NCI-H460 (cell line): Measurements from ENCODE around the gene SUPT6H. TPM values are rescaled to one million over a fixed set of nuclear protein-coding genes. Genes with fewer than 3 reads are reported as not detected.
"Not testable (repeated sequence)": the region's sequence is repeated elsewhere in the genome, so short reads cannot be mapped to it uniquely, and the experiment has no call there.

Experiments
- DNase-seq: peaks from one replicate; pipeline ENCODE4 v3.0.0-alpha.2; 2016; ENCODE audit warnings: low read depth; ENCODE audit errors: extremely low read depth
- total RNA-seq: library from RNA; depleted of rRNA; stranded (reverse); fragments of >200 nt; shearing (Covaris generic); gene quantifications from 2 replicates; pipeline ENCODE4 v1.2.3, GENCODE V29; 2014

Gene SUPT6H
- total RNA-seq, 1 experiment from 2014 or later: 33.3 TPM

GRCh38 chr17:28716740-28717577 is 55.0 kb downstream of the SUPT6H start:
- DNase-seq: no peak

- DNase-seq: peak; percentile 76
Observed at GRCh38 chr17:28717578-28718332, 55.8 kb downstream of the SUPT6H start, which contains the start of gene RAB34. Gene RAB34 (minus strand): TSS chr17:28717868. CDS start chr17:28717266, 602 bp downstream.

DNA sequence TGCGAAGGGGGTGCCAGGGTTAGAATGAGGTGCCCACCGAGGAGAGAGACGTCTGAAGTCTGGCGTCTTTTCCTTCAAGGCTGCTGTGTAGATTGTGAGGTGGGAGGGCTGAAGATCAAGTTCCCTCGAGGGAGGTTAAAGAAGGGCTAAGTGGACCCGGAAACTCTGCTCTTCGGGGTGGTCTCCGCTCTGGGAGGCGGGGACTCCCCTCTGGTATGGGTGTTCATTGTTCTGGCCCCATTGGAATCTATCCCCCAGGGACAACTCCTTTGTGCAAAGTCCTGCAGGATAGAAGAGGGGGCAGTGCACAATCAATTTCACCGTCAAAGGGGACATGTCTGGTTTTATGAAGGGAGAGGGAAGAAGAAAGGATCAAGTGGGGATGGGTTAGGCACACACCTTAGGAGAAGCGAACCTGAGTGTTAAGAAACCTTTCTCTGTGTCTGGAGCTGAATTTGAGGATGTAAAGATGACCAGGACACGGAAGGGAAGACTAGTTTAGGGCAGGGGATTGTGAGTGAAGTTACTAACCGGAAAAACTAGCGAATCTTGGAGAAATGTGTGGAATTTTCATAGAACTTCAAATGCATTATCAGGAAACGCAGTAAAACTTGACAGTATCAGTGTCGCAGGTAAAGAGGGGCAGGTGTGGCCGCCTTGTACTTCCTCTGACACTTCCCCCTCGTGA is 56.5 kb downstream of the SUPT6H start:
- no peak for DNase-seq

- DNase-seq: no peak
Observed at GRCh38 chr17:28719021-28719433, 57.0 kb downstream of the SUPT6H start.

- no peak for DNase-seq
Observed at GRCh38 chr17:28720247-28720996, 58.4 kb downstream of the SUPT6H start.

- DNase-seq: not testable (repeated sequence)
Observed at GRCh38 chr17:28720997-28721329, 59.0 kb downstream of the SUPT6H start.

DNA sequence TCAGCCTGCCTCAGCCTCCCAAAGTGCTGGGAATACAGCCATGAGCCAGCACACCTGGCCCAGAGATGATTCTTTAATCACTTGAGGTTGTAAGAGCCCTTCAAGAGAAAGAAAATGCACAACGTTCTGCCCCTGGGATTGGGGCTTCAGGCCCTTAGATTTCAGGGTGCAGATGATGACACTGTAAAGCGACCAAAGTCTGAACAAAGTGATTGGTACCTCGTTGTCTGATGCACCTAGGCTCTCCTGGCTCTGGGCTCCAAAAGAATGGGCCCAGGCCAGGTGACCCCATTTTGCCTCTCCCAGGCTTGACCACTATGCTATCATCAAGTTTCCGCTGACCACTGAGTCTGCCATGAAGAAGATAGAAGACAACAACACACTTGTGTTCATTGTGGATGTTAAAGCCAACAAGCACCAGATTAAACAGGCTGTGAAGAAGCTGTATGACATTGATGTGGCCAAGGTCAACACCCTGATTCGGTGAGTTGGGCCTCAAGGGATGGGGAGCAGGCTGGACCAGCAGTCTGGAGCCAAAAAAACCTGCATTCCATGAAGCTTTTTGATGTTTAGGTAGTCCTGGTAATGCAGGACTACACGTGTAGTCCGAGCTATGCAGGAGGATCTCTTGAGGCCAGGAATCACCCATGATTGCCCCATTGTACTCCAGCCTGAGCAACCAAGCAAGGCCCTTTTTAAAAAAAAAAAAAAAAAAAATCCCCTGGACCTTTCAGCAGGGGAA is 60.6 kb downstream of the SUPT6H start:
- DNase-seq: no peak

DNA sequence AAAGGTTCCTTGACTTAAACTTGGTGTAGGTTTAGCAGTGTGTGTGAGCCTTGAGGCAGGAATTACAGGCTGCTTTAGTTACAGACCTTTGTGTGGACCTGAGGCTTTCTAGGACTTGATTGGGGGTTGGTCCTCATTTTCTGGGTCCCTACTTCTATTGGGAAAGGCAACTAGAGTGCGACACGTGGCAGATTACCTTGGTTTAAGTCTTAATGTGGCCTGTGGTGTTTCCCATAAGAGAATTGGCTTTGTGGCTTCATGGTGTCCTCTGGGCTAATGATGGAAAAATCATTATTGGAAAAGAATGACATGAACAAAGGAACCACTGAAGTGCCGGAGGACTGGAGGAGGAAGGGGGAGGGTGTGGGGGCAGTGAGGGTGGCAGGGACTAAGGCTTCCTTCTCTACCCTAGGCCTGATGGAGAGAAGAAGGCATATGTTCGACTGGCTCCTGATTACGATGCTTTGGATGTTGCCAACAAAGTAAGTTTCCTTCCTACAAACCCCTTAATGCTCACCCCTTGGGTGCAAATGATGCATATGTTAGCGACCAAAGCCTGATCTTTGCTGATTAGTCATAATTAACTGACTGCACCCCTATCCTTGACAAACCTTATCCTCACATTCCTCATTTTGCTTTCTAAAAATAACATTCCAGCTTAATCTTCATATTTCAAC is 61.3 kb downstream of the SUPT6H start:
- no peak for DNase-seq

DNA sequence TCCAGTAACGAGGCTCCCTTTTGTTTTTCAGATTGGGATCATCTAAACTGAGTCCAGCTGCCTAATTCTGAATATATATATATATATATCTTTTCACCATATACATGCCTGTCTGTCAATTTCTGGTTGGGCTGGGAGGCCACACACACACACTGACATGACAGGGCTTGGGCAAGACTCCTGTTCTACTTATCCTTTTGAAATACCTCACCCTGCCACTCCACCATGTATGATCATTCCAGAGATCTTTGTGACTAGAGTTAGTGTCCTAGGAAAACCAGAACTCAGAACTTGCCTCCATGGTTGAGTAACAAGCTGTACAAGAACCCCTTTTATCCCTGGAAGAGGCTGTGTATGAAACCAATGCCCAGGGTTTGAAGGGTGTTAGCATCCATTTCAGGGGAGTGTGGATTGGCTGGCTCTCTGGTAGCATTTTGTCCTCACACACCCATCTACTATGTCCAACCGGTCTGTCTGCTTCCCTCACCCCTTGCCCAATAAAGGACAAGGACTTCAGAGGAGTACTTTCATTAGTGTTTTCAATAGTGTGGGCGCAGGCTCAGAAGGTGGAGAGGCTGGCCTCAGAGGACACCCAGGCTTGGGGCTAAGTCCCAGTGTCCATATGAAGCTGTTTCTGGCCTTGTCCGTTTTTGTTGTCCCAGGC is 62.0 kb downstream of the SUPT6H start:
- not testable (repeated sequence) for DNase-seq

DNA sequence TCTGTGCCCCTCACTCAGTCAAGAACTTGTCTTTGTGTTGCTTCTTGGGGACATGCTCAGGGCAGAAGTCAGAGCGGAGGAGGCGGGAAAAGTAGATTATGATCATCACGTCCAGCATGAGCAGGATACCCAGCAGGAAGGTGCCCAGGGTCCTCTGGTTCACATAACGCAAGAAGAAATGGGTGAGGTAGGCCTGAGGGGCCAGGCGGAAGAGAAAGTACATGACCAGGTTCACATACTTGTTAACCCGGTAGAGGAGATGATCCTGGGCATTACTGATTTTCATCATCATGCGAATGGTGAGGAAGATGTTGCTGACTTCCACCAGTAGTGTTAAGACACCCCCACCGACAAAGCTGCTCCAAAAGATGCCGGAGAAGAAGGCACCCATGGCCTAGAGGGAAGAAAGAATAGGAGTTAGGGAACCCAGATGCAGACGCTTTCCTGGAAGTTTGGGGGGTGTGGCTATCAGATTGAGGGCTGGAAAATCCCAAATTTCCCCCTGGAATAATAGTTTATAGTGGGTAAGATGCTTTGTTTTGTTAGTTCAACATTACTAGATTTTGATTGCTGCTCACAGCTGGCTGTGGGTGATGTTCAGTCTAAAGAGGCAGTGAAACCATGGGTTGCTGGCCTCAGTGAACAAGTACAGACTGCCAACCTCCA is 62.6 kb downstream of the SUPT6H start:
- DNase-seq: no peak

GRCh38 chr17:28725166-28725659 is 63.2 kb downstream of the SUPT6H start:
- peak; percentile 78 for DNase-seq

DNA sequence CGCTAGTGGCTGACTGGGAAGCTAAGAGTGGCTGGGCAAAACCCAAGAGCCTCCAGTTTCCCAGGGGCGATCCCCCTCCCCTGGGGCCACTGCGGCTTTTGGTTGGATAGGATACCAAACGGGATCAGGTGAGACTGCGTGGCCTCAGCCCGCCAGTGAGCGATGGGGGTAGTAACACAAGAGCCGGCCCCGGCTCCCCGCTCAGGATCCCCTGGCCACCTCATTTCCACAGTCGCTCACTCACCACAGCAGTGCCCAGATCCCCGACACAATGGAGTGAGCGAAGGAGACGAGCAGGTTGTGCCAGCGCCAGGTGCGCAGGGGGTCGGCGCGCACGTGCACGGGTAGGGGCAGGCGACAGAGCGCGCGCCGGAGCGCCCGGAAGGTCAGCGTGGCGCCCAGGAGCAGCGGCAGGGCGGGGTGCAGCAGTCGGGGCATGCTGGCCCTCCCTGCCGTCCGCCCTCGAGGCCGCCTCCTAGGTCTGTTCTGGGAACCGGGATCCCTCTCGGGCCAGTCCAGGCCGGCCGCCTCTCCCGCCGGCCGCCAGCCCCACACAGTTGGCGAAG is 63.7 kb downstream of the SUPT6H start:
- DNase-seq: peak; percentile 55

DNA sequence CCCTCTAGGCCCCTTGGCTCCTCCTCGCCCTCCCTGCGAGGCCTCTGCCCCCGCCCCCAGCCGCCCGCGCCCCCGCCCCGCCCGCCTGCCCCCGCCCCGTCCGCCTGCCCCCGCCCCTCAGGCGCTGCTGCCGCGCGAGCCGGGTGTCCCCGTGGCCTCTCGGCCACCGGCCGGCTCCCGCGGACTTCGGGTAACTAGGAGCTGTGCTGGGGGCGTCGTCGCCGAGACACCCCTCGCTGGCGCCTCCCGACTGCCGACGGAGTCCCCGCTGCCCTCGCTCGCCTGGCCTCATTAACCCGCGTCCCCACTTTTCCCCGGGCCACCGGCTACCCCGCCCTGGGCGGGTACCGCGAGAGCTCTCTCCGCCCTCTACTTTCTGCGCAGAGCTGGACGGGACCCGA is 64.2 kb downstream of the SUPT6H start, which contains the start of gene TLCD1:
Gene TLCD1, minus strand, starts transcription at position 8 of the 401 bp plus-strand sequence. CDS start 136 bp downstream, outside the sequence.
- DNase-seq: peak; percentile 71

GRCh38 chr17:28726627-28727491 is 64.9 kb downstream of the SUPT6H start:
- peak; percentile 95 for DNase-seq

DNA sequence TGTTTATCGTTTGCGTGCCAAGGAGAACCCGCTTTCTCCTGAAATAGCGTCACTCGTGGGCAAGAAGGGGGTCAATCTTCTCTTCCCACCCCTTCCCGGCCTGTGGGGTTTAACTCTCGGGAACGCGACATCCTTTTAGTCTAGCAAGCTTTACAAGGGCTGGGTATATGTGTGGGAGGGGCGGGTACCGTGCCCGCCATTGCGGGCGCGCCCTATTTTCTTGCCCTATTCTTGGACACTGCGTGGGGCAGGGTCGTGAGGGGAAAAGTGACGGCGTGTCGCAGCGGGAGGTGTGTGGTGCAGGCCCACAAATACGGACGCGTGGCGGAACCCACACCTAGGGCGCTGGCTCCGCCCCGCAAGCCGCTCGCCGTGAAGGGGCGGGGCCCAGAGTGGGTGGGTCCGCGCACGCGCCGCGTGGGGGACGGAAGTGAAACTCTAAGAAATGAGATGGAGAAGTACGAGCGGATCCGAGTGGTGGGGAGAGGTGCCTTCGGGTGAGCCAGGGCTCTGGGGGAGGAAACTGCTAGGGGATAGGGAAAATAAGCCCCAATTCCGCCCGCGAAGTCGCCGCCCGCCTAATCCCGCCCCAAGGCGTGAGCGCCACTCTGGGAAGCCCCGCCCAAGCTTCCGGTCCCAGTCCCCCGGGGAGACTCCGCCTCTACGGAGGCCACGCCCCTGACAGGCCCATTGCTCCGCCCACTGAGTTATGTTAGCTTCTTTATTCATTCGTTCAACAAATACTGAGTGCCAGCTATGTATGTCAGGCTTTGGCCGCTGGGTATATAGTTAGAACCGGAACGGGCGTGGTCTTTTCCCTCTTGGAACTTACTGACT is 66.6 kb downstream of the SUPT6H start, which contains the start of gene NEK8:
Gene NEK8, plus strand, starts transcription at position 425 of the 837 bp plus-strand sequence. Its CDS starts 26 bp downstream, at position 451.
- DNase-seq: peak; percentile 96
